A172 (cell line): Measurements from ENCODE around the gene TCEAL2. TPM values are rescaled to one million over a fixed set of nuclear protein-coding genes. Genes with fewer than 3 reads are reported as not detected.
"Not testable (repeated sequence)": the region's sequence is repeated elsewhere in the genome, so short reads cannot be mapped to it uniquely, and the experiment has no call there.

Experiments
- DNase-seq: peaks from one replicate; pipeline ENCODE4 v3.0.0-alpha.2; 2015; ENCODE audit warnings: low spot score
- total RNA-seq: library from RNA; depleted of rRNA; stranded (reverse); fragments of >200 nt; shearing (Covaris generic); gene quantifications from 2 replicates; pipeline ENCODE4 v1.2.3, GENCODE V29; 2014; rRNA removed

Gene TCEAL2
- not detected in 2 replicates for total RNA-seq

DNA sequence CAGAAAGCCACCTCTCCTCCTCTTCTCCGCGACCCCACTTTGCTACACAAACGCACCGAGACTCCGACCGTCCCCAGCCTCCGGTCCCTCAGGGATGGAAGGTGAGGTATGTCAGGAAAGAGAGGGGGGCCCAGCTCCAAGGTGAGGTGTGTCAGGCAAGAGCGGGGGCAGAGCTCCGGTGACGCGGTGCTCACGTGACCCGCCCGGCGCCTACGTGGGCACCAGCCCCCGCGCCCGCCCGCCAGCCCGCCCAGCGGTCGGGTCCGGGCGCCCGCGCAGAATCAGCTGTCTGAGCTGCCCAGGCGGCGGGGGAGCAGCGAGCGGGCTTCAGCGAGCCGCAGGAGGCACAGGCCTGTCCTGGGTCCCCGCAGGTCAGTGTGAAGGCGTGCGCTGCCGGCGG is at the start of gene TCEAL2:
Gene TCEAL2 (plus strand): TSS at position 244 of the 400 bp plus-strand sequence. CDS start 1,152 bp downstream, outside the sequence.
- DNase-seq = not testable (repeated sequence)

GRCh38 chrX:102077426-102077825 is 48.1 kb upstream of the TCEAL2 start:
- no peak for DNase-seq

DNA sequence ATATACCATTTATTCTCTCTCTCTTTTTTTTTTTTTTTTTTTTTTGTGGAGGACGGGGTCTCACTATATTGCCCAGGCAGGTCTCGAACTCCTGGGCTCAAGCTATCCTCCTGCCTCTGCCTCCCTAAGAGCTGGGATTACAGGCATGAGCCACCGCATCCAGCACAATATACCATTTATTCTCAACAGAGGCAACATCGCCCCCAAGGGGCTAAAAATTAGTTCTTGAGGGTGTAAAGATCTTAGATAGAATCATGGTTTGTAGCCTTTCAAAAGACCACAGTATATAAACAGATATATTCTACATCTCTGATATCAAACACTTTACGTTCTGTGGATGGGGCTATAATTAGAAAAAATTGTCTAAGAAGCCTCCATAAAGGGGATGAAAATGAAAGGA is 39.8 kb upstream of the TCEAL2 start:
- no peak for DNase-seq

- DNase-seq = no peak
Observed at GRCh38 chrX:102113367-102113766, 12.1 kb upstream of the TCEAL2 start.

DNA sequence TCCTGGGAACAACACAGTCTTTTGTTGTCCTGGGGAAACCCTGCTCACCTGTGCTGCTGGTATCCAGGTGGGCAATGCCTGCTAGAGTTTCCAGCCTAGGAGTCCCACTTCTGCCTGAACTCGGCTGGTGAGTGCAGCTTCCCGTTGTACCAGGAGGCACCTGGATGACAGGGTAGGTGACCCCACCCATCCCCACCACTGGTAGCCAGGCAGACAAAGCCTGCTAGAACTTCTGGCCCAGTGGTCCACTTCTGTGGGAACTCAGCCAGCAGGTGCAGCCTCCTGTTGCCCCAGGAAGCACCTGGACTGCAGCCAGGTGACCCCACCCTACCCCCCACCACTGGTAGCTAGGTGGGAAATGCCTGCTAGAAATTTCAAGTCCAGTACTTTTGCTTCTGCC is 9.7 kb upstream of the TCEAL2 start:
- DNase-seq = no peak

- not testable (repeated sequence) for DNase-seq
Observed at GRCh38 chrX:102125014-102125413, 465 bp upstream of the TCEAL2 start.

DNA sequence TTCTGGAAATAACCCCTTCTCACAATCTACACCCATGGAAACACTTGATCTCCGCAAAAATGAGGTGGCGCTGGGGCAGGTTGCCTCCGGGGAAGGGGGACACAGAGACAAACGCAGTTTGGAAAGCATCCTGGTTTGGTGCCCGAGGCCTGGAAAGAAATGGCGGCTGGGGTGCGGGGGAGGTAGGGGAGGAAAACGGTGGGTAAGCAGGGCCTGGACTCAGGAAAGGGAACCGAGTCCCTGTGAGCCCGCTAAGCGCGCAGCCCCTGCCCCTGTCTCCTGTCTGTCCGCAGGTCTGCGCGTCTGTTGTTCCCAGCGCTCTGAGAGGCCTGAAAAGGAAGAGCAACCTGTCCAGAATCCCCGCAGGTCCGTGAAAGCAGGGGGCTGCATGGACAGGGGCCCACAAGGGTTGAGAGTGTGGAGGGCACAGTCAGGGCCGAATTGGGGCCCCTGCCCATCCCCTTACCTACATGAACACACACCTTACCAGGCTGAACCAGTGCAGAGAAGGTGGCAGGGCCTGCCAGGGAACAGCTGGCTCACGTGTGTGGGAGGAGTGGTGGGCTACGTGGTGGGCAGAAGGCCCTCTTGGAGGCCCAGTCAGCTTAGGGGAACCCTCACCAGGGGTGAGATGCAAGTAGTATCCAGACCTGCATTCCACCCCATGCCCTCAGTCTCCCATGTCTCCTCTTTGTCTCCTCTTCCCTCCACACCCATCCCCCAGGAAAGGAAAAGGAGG is 770 bp downstream of the TCEAL2 start:
- not testable (repeated sequence) for DNase-seq

DNA sequence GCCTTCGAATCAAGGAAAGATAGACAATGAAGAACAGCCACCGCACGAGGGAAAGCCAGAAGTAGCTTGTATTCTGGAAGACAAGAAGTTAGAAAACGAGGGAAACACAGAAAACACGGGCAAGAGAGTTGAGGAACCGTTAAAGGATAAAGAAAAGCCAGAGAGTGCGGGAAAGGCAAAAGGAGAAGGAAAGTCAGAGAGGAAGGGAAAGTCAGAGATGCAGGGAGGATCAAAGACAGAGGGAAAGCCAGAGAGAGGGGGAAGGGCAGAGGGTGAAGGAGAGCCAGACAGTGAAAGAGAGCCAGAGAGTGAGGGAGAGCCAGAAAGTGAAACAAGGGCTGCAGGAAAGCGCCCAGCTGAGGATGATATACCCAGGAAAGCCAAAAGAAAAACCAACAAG is 1.4 kb downstream of the TCEAL2 start:
- DNase-seq = no peak

- DNase-seq = no peak
Observed at GRCh38 chrX:102129473-102129872, 4.0 kb downstream of the TCEAL2 start.

DNA sequence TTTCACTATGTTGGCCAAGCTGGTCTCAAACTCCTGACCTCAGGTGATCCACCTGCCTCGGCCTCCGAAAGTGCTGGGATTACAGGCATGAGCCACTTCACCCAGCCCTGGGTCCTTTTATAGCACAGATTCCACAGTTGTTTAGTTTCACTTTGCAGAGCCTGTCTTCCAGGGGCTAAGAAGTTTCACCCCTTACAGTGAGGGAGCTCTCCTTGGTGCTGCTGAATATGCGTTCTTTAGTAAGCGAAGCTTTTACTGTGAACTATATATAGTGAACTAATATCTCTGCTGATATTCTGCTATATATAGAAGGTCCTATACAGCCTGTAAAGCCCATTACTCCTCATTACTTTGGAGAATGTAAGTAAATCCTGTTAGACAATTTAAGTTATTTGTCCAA is 12.6 kb downstream of the TCEAL2 start:
- no peak for DNase-seq

DNA sequence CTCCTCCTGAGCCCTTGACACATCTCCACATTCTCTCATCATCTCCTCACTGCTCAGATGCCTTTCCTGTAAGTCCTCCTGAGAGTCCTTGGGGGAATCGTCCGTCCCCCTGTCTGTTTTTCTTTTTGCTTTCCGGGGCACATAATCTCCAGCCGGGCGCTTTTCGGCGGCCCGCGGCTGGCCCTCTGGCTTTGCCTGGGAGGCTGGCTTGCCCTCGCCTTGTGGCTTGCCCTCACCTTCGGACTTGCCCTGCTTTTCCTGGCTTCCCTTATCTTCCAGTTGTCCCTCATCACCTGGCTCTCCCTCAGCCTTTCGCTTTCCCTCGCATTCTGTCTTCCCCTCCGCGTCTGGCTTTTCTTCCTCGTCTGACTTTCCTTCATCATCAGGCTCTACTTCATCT is 15.4 kb downstream of the TCEAL2 start:
- not testable (repeated sequence) for DNase-seq

- not testable (repeated sequence) for DNase-seq
Observed at GRCh38 chrX:102141631-102142030, 16.2 kb downstream of the TCEAL2 start.

DNA sequence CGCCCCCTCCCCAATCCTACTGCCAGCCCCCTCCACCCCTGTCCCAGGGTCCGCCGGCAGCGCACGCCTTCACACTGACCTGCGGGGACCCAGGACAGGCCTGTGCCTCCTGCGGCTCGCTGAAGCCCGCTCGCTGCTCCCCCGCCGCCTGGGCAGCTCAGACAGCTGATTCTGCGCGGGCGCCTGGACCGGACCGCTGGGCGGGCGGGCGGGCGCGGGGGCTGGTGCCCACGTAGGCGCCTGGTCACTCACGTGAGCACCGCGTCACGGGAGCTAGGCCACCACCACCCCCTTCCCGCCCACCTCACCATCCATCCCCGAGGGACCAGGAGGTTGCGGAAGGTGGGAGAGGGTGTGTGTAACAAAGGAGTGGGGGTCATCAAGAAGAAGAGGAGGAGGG is 16.8 kb downstream of the TCEAL2 start, which contains the start of gene TCEAL6:
Gene TCEAL6 (minus strand): TSS at position 208 of the 400 bp plus-strand sequence.
- not testable (repeated sequence) for DNase-seq

DNA sequence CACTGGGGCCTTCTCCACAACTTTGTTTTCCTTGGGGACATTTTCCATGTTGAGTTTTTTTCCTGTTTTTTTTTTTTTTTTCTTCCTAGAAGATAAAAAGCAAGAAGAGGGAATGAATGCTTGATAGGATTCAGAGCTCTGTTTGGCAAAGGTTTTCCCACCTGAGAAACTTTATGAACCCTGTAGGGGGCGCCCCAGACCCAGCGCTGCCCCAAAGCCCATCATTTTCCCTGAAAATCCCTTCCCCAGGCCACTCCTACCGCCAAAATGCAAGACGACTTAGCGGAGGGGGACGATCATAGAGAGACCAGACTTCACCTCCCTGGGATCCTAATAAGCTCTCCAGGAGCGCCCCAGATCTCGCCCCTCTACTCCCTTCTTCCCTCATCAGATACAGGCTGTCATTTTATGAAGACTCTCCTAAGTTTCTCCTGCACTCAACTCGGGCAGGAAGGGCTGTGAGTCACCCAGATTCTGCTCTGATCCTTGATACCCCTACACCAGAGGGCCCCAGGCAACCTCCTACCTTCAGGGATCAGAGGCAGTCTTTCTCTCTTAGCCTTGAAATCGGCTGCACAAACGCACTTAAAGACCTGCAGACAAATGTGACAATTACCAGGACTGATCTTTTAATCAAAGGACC is 28.9 kb downstream of the TCEAL2 start:
- no peak for DNase-seq

DNA sequence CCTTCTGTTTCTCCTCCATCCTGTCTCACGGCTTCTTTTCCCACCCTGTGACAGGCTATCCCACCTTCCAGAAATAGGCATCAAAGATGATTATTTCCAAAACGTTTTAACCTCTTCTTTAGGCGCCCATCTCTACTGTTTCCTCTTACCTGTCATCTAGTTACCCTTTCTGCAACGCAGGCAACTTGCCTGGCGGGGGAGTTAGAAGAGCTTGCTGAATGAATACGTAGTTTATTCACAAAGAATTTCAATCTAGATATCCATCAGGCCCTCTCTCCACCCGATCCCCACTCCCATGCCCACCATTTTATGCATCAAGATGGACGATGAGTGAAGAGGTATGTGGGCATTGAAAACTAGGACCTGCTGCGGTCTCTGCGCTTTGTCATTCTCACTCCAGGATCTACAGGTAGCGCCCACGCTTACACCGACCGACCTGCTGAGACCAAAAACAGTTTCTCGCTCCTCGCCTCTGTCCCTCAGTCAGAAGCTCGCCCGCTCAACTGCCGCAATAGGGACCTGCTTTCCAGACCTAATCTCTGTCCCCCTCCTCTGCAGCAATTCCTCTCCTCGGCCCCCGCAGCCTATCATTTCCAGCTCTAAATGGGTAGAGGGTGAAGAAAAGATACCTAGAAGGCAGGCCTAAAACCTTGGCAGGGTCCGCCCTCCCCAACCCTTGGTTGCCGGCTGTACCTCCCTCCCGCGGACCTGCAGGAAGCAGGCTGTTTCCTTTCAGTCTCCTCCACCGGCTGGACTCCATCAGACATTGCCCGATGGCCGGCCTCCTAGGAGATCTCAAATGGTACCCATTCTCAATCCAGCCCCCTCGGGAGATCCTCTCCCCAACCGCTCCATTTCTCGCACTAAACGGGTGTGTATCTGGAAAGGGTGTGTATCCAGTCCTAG is 29.7 kb downstream of the TCEAL2 start:
- no peak for DNase-seq

DNA sequence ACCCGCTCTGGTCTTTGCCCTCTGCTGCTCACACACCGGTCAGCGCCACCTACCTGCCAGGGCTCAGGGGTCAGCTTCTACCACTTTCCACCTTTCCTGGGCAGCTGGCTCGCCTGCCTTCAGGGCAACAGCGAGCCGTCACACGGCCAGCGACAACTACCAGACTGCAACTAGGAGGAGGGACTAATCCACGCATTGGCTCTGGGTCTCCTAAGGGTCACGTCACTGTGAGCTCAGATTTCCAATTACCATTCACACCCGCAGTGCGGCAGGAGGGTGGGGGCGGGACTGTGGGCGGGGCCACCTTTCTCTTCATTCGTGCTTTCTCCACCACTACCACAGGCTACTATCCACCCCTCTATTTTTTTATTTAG is 30.3 kb downstream of the TCEAL2 start, which contains the start of gene BEX5:
Gene BEX5 (minus strand): TSS at position 172 of the 374 bp plus-strand sequence. CDS start 1,712 bp downstream, outside the sequence.
- no peak for DNase-seq

Other genes with a start within 250 kb of the TCEAL2 start
- gene ZMAT1, start 193.7 kb upstream of the TCEAL2 start, total RNA-seq = 0.53 and 3.2 TPM in 2 replicates
- not detected in 2 replicates for gene TCEAL6, start 16.8 kb downstream of the TCEAL2 start, total RNA-seq
- gene BEX5, start 30.3 kb downstream of the TCEAL2 start, total RNA-seq = not detected in 2 replicates
- gene TCP11X1, start 89.6 kb downstream of the TCEAL2 start, total RNA-seq = not detected in 2 replicates
- 0.22 TPM in 1 of 2 replicates, not detected in the other for gene NXF2, start 121.5 kb downstream of the TCEAL2 start, total RNA-seq